ENCODE results near the gene ZC3H7A.

ZC3H7A gene

DNA sequence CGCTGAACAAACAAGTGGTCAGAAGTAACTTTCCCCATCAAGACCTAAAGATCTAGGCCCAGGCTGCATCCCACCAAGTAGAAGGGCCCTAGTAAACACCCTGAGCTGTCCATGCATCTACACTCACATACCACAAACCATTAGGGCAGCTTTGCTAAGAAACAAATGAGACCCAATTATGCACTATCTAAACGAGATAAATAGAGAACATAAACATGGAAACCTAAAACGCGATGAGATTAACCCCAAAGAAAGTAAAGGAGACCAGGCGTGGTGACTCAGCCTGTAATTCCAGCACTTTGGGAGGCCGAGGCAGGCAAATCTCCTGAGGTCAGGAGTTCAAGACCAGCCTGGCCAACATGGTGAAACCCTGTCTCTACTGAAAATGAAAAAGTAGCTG lies 60.2 kb downstream of the ZC3H7A start:
- H3K4me3 ChIP-seq (replicated peaks in 1 of 2; ENCODE audit: low read depth in 2 of 2, low read length in 2 of 2), result no peak overlapping the region
- TF ChIP-seq, protein P1, sequence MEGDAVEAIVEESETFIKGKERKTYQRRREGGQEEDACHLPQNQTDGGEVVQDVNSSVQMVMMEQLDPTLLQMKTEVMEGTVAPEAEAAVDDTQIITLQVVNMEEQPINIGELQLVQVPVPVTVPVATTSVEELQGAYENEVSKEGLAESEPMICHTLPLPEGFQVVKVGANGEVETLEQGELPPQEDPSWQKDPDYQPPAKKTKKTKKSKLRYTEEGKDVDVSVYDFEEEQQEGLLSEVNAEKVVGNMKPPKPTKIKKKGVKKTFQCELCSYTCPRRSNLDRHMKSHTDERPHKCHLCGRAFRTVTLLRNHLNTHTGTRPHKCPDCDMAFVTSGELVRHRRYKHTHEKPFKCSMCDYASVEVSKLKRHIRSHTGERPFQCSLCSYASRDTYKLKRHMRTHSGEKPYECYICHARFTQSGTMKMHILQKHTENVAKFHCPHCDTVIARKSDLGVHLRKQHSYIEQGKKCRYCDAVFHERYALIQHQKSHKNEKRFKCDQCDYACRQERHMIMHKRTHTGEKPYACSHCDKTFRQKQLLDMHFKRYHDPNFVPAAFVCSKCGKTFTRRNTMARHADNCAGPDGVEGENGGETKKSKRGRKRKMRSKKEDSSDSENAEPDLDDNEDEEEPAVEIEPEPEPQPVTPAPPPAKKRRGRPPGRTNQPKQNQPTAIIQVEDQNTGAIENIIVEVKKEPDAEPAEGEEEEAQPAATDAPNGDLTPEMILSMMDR (IDR thresholded peaks at IDR 0.05; ENCODE audit: low read depth, low read length), result no peak
- DNase-seq (ENCODE audit: low read depth in 2 of 2), result no peak

DNA sequence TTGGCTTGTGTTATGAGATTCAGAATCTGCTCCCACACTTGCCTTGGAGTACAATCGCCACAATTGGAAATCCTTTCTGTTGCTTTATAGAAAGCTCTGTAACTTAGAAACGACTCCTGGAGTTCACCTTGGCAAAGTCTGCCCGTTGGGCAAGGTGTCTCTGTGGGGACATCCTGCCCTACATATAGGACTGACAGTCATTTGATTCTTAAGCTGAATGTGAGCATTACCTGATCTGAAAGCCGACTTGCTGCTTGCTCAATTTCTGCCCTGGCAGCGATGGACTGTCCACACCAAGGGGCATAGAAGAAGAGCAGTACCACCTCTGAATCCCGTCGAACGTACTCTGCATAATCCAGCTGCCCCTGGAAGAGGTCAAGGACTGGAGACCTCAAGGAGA lies 61.3 kb downstream of the ZC3H7A start:
- no peak overlapping the region for H3K4me3 ChIP-seq (replicated peaks in 1 of 2; ENCODE audit: low read depth in 2 of 2, low read length in 2 of 2)
- DNase-seq (ENCODE audit: low read depth in 2 of 2), result no peak
- TF ChIP-seq, protein P1 (IDR thresholded peaks at IDR 0.05; ENCODE audit: low read depth, low read length), result no peak

DNA sequence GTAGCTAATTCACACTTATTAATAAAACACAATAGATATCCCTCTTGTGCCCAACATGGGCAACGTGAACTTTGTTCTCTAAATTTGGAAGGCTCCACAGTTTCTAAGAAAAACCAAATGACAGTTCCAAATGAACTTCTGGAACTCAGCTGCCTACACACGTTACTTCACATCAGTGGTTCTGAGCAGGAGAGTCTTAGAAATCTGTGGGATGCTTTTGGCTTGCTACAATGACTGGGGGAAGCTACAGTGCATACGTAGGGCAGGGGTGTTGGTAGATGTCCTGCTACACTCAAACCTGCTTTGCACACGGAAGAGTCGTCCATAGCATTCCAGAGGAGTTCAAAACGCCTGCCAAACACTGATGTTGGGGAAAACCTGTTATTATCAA lies 62.4 kb downstream of the ZC3H7A start:
- DNase-seq (ENCODE audit: low read depth in 2 of 2), result no peak
- no peak overlapping the region for H3K4me3 ChIP-seq (replicated peaks in 1 of 2; ENCODE audit: low read depth in 2 of 2, low read length in 2 of 2)
- TF ChIP-seq, protein P1 (IDR thresholded peaks at IDR 0.05; ENCODE audit: low read depth, low read length), result no peak

DNA sequence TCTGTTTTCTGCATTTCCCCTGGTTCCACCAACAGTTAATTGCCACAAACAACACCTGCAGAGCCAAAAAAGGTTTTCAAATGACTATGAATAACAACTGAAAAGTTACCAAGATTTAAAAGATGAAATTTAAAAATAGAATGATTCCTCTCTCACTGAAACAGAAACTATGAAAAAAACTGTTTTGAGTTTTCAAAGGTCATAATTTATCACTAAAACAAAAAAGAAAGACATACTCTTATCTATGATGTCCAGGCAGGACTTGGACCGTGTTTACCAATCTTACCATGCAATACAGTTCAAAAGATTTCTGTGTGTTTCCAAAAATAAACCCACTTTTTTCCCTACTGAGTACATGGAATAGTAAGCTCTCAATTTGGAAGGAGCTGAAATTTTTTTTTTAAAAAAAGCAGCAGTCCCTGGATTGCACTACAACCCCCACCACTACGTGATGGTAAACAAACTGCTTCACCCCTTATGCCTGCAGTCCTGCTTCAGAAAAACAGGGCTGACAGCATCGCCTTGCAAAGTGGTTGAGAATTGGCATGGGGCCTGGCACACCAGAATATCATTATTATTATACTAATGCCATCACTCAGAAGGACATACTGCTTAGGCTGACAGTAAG lies 62.9 kb downstream of the ZC3H7A start:
- H3K4me3 ChIP-seq (replicated peaks in 1 of 2; ENCODE audit: low read depth in 2 of 2, low read length in 2 of 2), result no peak overlapping the region
- TF ChIP-seq, protein P1 (IDR thresholded peaks at IDR 0.05; ENCODE audit: low read depth, low read length), result no peak
- no peak for DNase-seq (ENCODE audit: low read depth in 2 of 2)

DNA sequence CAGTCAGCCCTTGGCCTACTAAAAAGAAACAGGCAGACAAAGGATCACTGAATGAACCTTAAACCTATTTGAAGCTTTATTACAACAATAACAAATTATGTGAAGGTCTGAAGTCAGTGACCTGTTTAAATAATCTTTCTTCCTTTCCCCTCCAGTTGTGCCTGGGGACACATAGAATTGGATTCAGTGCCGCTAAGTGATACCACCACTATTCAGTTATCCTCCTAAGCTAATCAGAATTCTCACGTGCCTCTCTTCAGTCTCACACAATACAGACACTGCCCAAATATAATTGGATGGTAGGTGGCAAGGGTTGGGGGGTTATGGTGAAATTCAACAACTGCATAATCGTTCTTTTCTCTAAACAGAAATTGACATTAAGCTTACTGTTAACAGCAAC lies 65.8 kb downstream of the ZC3H7A start:
- no peak for DNase-seq (ENCODE audit: low read depth in 2 of 2)
- TF ChIP-seq, protein P1 (IDR thresholded peaks at IDR 0.05; ENCODE audit: low read depth, low read length), result no peak
- no peak overlapping the region for H3K4me3 ChIP-seq (replicated peaks in 1 of 2; ENCODE audit: low read depth in 2 of 2, low read length in 2 of 2)

DNA sequence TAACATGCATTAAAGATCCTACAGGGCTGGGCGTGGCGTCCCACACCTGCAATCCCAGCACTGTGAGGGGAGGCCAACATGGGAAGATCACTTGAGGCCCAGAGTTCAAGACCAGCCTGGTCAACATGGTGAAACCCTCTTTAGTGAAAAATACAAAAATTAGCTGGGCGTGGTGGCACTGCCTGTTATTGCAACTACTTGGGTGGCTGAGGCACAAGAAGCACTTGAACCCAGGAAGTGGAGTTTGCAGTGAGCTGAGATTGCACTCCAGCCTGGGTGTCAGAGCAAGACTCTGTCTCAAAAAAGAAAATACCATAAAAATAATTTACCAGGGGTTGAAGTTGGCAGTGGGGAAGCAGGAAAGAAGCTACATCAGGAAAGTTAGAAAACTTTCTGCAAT lies 67.3 kb downstream of the ZC3H7A start:
- DNase-seq (ENCODE audit: low read depth in 2 of 2), result no peak
- TF ChIP-seq, protein P1 (IDR thresholded peaks at IDR 0.05; ENCODE audit: low read depth, low read length), result no peak
- H3K4me3 ChIP-seq (replicated peaks in 1 of 2; ENCODE audit: low read depth in 2 of 2, low read length in 2 of 2), result no peak overlapping the region
